Activated CD8-positive, alpha-beta memory T cell treated with anti-CD3 and anti-CD28 coated beads for 48 hours (primary cell): Measurements from ENCODE around the gene HOXA5.

ENCODE experiments used
- DNase-seq, 3 experiments: peaks; one replicate each; pipeline ENCODE4 v3.0.0-alpha.2; 2020; ENCODE audit warnings: low read depth in 2 of 3, low spot score in 2 of 3

Gene HOXA5

DNA sequence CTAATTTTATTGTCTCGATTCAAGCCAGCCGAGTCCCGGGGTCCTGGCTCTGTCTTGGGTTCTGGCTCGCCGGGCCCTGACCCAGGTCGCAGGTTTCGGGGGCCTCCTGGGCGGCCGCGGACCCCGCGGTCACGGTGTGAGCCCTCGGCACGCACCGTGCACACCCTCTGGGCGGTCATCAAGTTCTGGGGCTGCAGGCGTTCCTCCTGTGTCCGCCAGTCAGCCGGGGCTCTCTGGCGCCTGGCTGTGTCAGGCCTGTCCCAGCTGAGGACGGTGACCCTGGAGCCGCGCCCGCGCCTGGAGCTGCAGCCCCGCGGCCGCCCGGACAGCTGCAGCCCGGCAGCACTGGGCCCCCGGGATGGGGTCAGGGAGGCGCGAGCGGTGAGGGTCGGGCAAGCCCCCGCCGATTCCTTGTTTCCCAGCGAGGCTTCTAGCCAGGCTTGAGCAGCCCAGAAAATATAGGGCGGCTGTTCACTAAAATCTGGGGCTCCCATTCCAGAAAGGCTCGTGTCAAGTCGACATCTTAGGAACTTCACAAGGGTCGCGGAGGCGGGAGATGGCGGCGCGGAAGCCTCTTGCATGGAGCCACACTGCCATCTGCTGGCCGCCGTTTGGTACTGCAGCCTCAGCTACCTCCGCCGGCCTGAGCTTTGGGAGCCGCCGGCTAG is 17.2 kb upstream of the HOXA5 start:
- DNase-seq, result peak; percentile 54 to 89 (median 85)

DNA sequence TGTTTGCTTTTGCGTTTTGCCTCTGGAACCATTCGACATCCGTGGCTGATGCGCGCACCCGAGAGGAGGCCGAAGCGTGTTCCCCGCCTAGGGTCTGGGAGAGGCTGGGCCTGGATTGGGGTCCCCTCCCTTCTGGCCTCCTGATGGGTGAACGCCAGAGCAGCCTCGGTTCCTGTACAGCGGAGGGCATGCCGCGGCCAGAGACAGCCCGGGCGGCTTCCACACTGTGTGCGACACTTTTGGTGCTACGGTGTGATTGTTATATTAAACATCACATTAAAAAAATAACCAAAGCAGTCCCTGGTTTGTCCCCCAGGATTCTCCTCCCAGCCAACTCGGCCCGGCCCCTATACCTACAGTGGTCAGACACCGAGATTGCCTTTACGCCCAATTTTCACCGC is 16.7 kb upstream of the HOXA5 start:
- DNase-seq, result no peak

DNA sequence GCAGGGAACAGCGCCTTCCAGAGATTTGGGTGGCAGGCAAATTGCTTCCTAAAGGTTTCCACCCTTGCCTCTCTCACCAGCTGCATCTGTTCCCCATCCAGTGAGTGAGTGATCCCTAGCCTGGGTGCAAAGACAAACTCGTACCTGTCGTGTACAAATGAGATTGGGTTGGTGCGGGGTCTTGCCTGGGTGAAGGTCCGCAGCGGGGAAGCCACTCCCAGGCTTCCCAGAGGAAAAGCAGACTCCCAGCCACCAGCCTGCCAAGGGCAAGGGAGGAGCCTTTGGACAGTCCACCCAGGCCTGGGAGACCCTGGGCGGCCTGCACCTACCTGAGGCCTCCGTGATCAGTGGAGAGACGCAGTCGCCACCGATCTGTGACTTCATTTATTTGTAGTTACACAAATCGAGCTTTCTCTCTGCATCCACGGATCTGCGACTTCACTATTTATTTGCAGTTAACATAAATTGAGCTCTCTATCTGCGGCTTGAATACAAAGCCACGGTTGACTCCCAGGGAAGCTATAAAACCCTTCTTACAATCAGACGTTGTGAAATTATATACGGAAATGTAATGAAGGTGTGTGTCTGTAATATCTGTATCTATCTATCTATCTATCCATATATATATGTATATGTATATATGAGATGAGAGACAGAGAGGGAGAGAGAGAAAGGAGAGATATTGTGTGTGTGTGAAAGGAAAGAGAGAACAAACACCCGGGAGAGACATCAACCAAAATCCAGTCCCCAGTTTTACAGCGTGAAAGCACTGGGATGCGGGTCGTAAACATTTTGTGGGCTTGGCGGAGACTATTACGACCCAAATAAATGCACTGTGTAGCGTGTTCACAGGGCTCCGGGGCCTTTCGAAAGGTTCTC is 16.0 kb upstream of the HOXA5 start:
- no peak for DNase-seq

DNA sequence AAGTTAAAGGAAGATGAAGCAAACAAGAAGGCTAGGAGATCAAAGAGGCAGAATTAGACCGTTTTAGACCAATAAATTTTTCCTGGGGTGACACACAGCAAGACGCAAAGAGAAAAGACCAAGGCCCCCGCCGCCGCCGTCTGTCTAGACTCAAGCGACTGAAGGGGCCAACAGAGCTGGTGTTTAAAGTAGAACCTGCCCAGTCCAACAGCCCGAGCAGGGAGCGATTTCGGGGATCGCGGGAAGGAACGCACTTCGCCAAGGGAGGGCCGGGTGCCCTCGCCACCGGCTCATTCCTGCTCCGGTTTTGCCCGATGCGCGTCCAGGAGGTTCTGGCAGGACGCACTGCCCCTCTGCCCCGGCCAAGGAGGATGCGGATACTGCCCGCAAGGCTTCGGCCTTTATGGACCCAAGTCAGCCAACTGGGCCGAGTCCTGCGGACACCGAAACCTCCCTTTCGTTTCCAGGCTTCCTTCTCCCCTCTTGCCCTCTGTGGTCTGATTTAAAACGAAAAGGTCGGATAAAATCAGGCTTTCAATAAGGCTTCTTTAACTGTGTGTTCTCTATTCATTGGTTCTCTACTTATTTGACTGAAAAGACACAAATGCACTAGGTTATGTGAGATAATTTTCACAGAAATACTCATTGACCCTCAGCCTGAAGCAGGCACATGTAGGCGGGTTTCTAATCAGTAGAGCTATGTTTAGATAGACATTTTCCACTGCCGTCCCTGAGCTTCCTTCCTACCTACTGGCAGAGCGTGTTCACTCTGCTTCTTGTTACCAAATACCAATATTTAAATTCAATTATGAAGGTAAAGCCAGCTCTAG is 15.2 kb upstream of the HOXA5 start:
- DNase-seq, result no peak

DNA sequence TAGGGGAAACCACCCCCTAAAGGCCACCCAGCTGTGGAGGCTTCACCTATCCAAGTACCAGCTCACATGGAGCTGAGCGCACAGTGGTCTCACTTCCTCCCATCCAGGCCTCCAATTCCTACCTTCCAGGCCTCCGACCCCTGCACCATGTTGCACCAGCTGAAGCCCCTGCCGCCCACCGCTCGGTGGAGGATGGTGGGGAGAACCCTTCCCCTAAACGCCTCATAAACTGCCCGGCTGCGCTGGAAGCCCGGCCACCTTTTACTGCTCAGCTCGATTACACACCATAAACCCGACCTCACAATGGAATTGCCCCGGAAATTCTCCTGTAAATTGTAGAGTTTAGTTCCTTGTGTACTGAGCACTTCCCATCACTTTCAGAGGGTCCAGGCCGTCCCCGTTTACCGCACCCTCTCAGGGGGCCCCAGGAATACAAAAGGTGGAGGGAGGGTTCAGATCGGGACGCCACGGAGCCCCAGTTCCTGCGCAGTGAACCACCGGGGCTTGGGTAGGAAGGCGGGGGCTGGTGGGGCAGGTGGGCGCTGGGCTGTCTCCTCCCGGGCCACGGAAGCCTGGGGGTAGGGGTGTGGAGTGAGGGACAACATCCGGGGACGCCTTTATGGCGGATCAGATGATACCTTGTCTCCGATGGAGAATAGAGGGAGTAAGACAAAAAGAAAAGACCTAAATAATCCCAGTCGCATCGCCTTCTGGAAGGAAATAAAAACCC is 14.4 kb upstream of the HOXA5 start:
- no peak for DNase-seq

DNA sequence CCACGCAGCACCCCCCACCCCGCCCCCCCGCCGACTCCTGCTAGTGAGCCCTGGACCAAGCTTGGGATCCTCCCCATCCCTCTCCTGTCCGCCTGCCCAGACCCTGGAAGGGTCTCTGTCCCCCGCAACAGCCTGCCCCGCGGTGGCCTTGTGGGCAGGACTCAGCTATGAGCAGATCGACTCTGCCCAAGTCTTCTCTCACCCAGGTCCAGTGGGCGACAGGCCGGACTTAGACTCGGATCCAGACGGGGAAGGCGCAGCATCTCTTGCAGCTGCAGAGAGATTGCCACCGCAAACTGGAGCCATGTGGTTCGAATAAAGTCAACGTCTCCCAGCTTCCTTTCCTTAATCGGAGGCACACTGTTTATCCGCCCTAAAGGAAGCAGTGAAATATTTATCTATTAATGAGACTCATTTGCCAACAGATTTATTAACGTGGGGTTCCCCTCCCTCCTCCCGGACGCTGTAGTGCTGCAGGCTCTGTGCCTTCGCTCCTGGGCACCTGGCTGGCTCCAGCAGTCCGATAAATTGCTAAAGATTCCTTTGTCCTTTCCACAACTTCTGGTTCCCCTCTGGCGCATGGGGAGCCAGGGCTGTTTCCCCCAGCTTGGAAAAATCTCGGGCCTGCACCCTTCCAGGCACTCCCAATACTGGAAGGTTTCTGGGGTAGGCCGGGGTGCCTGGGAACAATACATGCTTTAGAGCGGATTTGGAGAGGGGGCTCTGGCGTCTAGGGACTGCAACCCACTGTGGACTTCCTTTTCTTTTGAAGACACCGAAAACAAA is 13.6 kb upstream of the HOXA5 start:
- DNase-seq, result no peak

DNA sequence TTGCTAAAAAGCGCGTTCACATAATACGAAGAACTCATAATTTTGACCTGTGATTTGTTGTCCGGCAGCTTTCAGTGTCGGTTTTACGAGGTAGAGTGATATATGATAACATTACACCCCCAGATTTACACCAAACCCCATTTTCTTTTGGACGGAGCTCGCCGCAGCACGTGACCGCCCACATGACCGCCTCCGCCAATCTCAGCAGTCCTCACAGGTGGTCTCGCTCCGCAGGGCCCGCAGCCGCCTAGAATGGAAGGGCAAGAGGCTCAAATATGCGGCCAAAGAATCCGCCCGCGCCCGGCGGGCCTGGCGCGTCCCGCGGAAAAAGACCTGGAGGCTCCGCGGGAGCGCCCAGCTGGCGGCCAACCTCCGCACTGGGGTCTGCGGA is 13.0 kb upstream of the HOXA5 start, which contains the start of gene HOXA7:
Gene HOXA7, minus strand, starts transcription at position 168 of the 391 bp plus-strand sequence. Its CDS starts 130 bp downstream, at position 38.
- DNase-seq, result no peak

DNA sequence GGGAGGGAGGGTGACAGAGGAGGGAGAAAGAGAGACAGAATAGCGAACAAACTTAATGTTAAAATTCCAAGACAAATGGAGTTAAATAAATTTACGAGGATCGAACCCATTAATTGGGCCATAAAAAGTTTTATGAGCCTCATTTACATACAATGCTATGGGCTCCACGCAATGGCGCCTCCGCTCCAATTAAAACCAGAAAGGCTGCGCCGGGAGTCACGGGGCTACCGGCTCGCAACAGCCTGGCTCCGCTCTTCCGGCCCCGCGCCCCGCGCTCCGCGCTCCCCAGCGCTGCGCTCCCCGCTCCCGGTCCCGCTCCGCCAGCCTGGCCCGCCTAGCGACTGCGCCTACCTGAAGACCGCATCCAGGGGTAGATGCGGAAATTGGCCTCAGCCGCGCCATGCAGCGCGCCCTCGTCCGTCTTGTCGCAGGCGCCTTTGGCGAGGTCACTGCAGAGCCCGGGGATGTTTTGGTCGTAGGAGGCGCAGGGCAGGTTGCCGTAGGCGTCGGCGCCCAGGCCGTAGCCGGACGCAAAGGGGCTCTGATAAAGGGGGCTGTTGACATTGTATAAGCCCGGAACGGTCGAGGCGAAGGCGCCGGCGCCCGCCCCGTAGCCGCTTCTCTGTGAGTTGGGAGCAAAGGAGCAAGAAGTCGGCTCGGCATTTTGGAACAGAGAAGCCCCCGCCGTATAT is 12.5 kb upstream of the HOXA5 start:
- no peak for DNase-seq

DNA sequence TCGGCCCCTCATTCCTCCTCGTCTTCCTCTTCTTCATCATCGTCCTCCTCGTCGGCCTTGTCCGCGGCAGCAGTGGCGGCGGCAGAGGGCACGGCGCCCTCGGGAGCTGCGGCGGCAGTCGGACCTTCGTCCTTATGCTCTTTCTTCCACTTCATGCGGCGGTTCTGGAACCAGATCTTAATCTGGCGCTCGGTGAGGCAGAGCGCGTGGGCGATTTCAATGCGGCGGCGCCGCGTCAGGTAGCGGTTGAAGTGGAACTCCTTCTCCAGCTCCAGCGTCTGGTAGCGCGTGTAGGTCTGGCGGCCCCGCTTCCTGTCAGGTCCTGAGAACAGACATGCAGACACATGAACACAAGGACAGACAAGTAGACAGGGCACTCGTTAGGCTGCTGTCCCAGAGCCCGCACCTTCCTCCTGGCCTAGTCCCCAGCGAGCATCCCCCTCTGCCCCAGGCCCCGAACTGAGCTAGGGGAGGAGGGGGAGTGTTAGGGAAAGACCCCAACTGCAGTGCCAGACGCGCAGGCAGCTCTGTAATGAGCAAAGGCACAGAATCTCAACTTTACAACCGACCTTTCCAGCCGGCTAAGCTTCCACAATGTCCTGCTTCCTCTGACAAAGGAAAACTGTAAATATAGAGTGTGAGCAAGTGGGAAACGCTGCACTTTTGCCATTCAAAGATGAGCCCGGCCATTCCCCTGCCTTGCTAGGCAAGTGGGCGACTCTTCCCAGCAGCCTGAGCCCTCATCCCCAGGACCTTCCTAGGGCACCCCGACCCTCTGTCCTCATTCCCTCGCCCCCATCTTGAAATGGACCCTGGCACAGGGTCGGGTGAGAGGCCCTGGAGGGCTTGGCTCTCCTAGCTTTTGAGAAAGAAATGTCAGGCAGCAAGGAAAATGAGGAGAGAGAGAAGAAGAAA is 11.7 kb upstream of the HOXA5 start:
- no peak for DNase-seq

DNA sequence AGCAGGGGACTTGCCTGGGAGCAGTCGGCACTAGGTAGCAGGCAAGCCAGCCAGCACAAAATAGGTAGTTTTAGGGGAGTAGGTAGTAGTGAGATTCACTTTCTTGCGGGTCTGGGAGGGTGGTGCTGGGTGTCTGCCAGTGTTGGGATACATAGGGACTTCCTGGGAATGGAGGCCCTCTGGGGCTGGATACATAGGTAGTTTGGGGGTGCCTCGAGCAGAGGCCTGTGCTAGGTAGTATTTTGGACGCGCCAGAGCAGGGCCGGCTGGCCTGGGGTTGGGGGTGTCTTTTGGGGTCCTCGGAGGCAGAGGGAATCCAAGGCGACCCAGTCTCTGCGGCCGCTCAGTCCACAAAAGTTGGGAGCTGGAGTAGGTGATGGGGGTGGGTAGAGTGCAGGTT is 10.9 kb upstream of the HOXA5 start:
- DNase-seq, result no peak

DNA sequence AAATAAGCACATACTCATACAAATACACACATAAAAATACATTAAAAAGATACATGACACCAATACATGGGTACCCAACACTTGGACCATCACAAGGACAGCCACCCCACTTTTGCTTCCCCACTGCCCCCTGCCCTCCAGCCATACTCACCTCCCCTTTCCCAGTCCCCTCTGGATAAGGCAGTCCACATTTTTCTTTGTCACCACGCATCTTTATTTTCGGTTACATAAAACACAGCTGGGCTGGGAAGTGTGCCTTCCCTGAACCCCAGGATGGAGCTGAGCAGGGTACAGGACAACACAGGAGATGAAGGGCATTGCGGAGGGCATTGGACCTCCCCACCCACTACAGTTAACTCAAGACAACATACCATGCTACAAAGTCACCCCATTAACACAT is 10.0 kb upstream of the HOXA5 start:
- DNase-seq, result no peak

DNA sequence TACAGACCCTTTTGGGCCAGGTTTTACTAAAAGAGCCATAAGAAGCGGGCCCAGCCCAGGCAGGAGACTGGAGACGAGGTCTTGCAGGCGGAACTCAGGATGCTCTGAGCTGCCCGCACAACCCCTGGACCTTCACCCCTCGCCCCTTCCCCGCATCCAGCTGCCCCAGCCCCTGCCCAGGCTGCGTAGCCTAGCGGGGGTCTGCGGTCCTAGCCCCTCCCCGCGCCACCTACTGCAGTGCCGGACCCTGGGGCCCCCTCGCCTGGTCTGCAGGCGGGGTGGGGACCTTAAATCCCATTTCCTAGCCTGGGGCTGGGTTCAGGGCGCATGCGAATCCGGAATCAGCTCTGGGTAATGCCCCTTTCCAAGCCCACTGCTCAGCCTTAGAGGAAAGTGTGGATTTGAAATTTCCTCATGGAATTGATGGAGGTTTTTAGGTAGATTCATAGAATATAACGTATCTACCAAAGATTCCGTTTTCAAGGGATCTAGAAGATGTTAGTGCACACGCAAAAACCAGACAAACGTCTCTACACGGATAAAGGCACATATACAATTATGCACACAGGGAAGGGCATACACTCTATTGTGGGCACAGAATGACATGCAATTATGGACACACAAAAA is 9.4 kb upstream of the HOXA5 start:
- DNase-seq, result no peak

DNA sequence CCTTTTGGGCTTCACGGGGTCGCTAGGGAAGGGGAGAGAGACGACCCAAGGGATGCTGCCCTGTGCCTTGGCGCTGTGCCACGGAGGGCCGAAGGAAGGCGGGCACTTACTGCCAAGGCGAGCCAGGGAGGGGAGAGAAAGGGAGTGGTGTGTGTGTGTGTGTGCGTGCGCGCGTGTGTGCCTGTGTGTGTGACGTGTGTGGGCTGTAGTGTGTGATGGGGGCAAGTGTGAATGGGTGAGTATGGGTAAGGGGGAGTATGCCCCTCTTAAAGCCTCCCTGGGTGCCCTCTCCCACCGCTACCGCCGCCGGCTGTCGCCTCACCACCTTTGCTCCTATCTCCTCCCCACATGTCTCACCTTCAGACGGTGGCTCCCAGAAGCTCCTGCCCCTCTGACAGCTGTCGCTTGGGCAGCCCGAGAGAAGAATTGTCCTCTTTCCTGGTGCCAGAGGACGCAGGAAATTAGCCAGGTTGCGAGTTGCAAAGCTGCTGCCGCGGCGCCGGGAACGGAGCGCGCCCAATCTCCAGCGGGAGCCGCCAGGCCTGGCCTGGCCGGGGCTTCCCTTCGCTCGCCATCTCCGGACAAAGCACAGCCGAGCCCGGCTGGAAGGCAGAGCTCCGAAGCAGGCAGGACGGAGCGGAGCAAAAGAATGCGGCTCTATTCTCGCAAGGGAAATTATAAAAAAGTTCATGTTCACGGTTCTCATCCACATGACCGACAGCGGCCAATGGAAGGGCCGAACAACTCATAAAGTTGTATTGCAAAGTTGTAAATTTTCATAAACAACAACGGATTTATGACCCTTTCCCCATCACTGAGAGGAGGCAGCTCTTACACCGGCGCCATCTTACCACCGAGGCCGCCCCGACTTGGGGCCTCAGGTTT is 8.7 kb upstream of the HOXA5 start, which contains the start of gene HOXA3:
Gene HOXA3, minus strand, starts transcription at position 653 of the 885 bp plus-strand sequence. CDS start 41,943 bp downstream, outside the sequence.
- no peak for DNase-seq

DNA sequence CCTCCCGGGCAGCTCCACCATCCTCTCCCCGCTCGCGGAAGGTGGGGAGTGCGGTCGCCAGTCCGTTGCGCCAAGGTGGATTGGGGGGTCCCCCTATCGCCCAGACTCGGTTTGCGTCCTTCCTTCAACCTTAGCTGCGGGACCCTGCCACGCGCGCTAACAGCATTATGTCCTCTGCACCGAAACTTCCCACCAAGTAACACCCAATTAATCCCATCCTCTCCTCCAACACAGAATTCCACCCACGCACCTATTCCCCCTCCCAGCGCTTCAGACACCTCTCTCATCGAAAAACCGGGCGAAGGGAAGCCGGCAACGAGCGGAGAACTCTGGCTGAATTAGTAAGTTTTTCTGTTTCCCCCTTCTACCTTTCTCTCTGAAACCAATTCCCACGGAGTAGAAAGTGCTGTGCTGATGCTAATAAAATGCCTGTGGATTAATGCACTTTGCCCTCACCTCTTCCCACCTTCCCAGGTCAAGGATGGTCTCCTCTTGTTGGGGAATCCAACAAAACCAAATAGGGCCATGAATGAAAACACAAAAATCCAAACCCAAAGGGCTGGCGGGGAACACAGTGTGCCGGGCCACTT is 8.0 kb upstream of the HOXA5 start:
- no peak for DNase-seq

DNA sequence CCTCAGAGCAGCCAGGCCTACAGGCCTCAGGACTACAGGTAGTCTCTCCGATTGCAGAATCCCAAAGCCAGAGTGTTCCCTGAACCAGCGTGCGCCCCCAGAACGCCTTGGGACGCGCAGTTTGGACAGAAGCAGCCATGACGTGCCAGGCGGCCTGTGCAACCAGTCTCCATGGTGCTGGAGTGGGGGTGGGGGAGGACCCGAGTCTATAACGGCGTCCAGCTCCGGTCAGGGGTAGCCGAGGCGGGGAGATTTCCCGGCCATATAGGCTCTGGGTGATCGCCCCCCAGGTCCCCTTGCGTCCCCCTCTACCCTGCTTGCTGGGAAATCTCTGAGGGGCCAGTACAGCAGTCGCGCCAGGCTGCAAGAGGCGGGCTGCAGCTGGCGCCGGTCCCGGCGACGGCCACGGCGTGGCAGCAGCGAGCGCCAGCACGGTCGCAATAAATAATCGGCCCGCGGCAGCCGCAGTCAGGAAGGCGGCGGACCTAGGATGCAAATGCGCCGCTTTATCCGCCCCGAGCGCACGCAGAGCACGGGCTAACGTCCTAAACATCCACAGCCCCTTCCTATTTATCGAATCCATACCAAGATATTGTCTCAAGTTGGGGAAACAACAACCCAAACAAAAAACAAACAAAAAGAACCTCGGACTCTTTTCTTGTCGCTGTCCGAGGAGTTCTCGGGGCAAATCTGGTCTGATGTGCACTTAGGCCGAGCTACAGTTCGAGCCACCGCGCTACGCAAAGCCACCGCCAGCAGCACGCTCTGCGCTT is 7.3 kb upstream of the HOXA5 start:
- DNase-seq, result peak in 1 of 3 experiments; percentile 40
